ENCODE data around the gene C16orf92. TPM values are rescaled to one million over a fixed set of nuclear protein-coding genes. Genes with fewer than 3 reads are reported as not detected.

C16orf92 gene
- total RNA-seq, 4 donors from 2014 or later, result not detected

GRCh38 chr16:29993191-29993902 is 29.7 kb upstream of the C16orf92 start:
- intact Hi-C loops (cut with DNase I), result no loop called here
- no peak overlapping the region for H3K27ac ChIP-seq
- no peak overlapping the region for H3K4me3 ChIP-seq (replicated peaks in 1 of 3)
- no peaks in the 10 kb centered on the region for H3K27me3 ChIP-seq
- WGBS, 2 donors, result 91 to 92% methylated on average over 19 to 20 of the region's 25 CpGs
- no peaks in the 10 kb centered on the region for H3K9me3 ChIP-seq
- H3K36me3 ChIP-seq, result peaks cover 17 to 19% of the 10 kb centered on the region in 2 donors
- no peak for DNase-seq
- peaks cover 13 to 15% of the 10 kb centered on the region in 2 donors for H3K4me1 ChIP-seq
- TF ChIP-seq POLR2A (IDR thresholded peaks at IDR 0.05), result no peak
- TF ChIP-seq, protein P1, sequence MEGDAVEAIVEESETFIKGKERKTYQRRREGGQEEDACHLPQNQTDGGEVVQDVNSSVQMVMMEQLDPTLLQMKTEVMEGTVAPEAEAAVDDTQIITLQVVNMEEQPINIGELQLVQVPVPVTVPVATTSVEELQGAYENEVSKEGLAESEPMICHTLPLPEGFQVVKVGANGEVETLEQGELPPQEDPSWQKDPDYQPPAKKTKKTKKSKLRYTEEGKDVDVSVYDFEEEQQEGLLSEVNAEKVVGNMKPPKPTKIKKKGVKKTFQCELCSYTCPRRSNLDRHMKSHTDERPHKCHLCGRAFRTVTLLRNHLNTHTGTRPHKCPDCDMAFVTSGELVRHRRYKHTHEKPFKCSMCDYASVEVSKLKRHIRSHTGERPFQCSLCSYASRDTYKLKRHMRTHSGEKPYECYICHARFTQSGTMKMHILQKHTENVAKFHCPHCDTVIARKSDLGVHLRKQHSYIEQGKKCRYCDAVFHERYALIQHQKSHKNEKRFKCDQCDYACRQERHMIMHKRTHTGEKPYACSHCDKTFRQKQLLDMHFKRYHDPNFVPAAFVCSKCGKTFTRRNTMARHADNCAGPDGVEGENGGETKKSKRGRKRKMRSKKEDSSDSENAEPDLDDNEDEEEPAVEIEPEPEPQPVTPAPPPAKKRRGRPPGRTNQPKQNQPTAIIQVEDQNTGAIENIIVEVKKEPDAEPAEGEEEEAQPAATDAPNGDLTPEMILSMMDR (IDR thresholded peaks at IDR 0.05), result no peak

DNA sequence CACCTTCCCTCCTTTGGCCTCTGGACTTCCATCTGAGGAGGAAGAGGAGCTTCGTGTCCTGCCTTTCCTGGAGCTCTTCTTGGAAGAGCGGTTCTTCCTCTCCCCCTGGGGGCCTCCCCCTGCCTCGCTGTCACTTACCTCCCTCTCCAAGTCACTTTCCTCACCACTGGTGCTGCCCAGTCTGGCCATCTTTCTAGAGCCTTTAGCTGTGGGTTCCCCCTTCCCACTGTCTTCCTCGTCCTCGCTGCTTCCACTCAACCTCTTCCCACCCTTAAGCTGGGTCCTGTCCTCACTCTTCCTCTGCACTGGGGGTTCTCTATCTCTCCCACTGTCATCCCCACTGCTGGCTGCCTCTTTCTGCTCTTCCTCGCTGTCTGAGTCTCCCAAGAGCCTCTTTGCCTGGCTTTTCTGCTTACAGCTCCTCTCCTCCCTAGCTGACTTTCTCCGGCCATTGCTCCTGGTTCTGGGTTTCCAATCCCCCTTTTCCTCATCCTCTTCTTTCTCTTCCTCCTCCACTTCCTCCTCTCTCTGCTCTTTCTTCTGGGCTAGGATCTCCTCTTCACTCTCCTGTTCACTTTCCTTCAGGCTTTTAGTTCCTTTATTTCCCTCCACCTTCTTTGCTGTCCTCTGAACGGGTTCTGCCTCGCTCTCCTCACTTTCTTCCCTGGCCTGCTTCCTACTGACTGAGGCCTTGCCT is 28.9 kb upstream of the C16orf92 start:
- 88 to 91% methylated on average over 9 of the region's 9 CpGs for WGBS, 2 donors
- peaks cover 13 to 15% of the 10 kb centered on the region in 2 donors for H3K4me1 ChIP-seq
- intact Hi-C loops (cut with DNase I), result loop anchor here (2.0 kb wide), 1 partner anchor 17 kb away; no protein-coding TSS in a partner anchor
- no peaks in the 10 kb centered on the region for H3K9me3 ChIP-seq
- no peak overlapping the region for H3K4me3 ChIP-seq (replicated peaks in 1 of 3)
- DNase-seq, result no peak
- TF ChIP-seq, protein P1 (IDR thresholded peaks at IDR 0.05), result no peak
- TF ChIP-seq POLR2A (IDR thresholded peaks at IDR 0.05), result no peak
- H3K27ac ChIP-seq, result no peak overlapping the region
- H3K27me3 ChIP-seq, result no peaks in the 10 kb centered on the region
- peaks cover 12 to 16% of the 10 kb centered on the region in 2 donors for H3K36me3 ChIP-seq

DNA sequence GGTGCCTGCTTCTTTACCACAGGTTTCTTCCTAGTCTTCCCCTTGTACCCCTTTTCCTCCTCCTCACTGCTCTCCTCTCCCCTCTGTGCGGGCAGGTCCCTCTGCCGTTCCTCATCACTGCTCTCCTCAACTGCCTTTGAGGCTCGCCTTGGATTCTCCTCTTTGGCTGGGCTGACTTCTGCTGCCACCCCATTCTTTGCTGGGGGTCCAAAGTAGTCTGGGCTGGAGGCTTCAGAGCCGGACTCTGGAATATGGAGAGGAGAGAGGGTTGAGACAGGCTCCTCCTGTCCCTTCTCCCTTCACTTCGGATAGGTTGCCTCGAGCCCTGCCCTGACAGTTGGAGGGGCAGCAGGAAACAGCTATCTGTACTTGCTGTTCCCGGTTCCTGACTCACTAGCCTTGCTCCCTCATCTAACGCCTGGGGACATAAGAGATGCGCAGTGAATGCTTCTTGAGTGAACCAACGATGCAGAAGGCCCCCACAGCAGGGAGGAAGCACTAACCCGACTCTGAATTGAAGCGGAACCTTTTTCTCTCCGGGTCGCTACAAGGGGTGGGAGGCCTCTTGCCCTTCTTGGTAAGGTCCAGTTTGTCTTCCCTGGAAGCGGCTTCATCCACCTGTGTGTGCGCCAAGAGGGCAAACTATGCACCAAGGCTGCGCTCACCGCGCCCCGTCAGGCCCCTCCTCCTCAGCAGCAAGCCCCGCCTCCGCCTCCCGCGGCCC is 28.2 kb upstream of the C16orf92 start:
- H3K36me3 ChIP-seq, result peaks cover 12 to 16% of the 10 kb centered on the region in 2 donors

GRCh38 chr16:29995324-29995910 is 27.6 kb upstream of the C16orf92 start, which contains the start of gene HIRIP3:
TSS of gene HIRIP3 (minus strand) at chr16:29995617. CDS start at chr16:29995605, 12 bp downstream.
- WGBS, 2 donors, result 1% methylated on average over 39 to 49 of the region's 53 CpGs
- H3K9me3 ChIP-seq, result no peaks in the 10 kb centered on the region
- intact Hi-C loops (cut with DNase I), result loop anchor here (2.0 kb wide), 1 partner anchor 19 kb away; no protein-coding TSS in a partner anchor

More for the DNA sequence above, 28.2 kb upstream of the C16orf92 start:
- TF ChIP-seq POLR2A (IDR thresholded peaks at IDR 0.05), result no peak
- TF ChIP-seq, protein P1 (IDR thresholded peaks at IDR 0.05), result no peak
- intact Hi-C loops (cut with DNase I), result loop anchor here (2.0 kb wide), 1 partner anchor 18 kb away; no protein-coding TSS in a partner anchor
- Histone ChIP-seq H3K27ac (peak overlapping the region; percentile 85 to 96 (median 89)), H3K4me3 (replicated peaks in 1 of 3) (peak overlapping the region; percentile 24 to 81 (median 66)), H3K27me3 (no peaks in the 10 kb centered on the region), H3K4me1 (peaks cover 13 to 15% of the 10 kb centered on the region in 2 donors), H3K9me3 (no peaks in the 10 kb centered on the region)
- DNase-seq, result no peak
- WGBS, 2 donors, result 10 to 12% methylated on average over 24 of the region's 24 CpGs

More at GRCh38 chr16:29995324-29995910, 27.6 kb upstream of the C16orf92 start, which contains the start of gene HIRIP3:
- TF ChIP-seq, protein P1 (IDR thresholded peaks at IDR 0.05), result no peak
- TF ChIP-seq POLR2A (IDR thresholded peaks at IDR 0.05), result peak; percentile 46 to 65
- H3K4me1 ChIP-seq, result peaks cover 13 to 15% of the 10 kb centered on the region in 2 donors
- DNase-seq, result peak; percentile 87 to 89
- peak within 1 kb of the TSS; percentile 24 to 81 (median 66) for H3K4me3 ChIP-seq (replicated peaks in 1 of 3)
- H3K27me3 ChIP-seq, result no peaks in the 10 kb centered on the region
- peak within 1 kb of the TSS; percentile 85 to 96 (median 89) for H3K27ac ChIP-seq
- H3K36me3 ChIP-seq, result peaks cover 8 to 13% of the 10 kb centered on the region in 2 donors
